Smooth muscle cell (in vitro differentiated cells): ENCODE measurements around the gene NR2C2. TPM values are rescaled to one million over a fixed set of nuclear protein-coding genes. Genes with fewer than 3 reads are reported as not detected.

Source experiments
- DNase-seq: peaks from one replicate; lab custom pipeline; 2025; ENCODE audit not compliant: unreplicated experiment; lab: John Stamatoyannopoulos, UW
- H2AFZ ChIP-seq: fragments of 200-600 bp; sonication (generic); 2 replicates; pipeline ENCODE4 v1.6.0; 2016; ENCODE audit warnings: antibody characterized with exemption, low read depth, mild to moderate bottlenecking
- H3F3A ChIP-seq: fragments of 200-600 bp; sonication (generic); 2 replicates; pipeline ENCODE4 v1.6.0; 2017; ENCODE audit warnings: antibody characterized with exemption, low read depth
- H3K27ac ChIP-seq: fragments of 200-600 bp; sonication (generic); 2 replicates; pipeline ENCODE4 v1.5.1; 2016; ENCODE audit warnings: low read depth, mild to moderate bottlenecking
- H3K27me3 ChIP-seq: fragments of 200-600 bp; sonication (generic); 2 replicates; pipeline ENCODE4 v1.6.1; 2016; ENCODE audit warnings: low read depth, mild to moderate bottlenecking
- H3K36me3 ChIP-seq: fragments of 200-600 bp; sonication (generic); 2 replicates; pipeline ENCODE4 v1.5.1; 2016; ENCODE audit warnings: low read depth
- H3K4me1 ChIP-seq: fragments of 200-600 bp; sonication (generic); 2 replicates; pipeline ENCODE4 v1.5.1; 2016; ENCODE audit warnings: low read depth
- H3K4me2 ChIP-seq: fragments of 200-600 bp; sonication (generic); 2 replicates; pipeline ENCODE4 v1.6.0; 2016; ENCODE audit warnings: mild to moderate bottlenecking
- H3K4me3 ChIP-seq: fragments of 200-600 bp; sonication (generic); 2 replicates; pipeline ENCODE4 v1.5.1; 2016; ENCODE audit warnings: mild to moderate bottlenecking
- H3K79me2 ChIP-seq: fragments of 200-600 bp; sonication (generic); 2 replicates; pipeline ENCODE4 v1.6.0; 2016; ENCODE audit warnings: low read depth, mild to moderate bottlenecking
- H3K9ac ChIP-seq: fragments of 200-600 bp; sonication (generic); 2 replicates; pipeline ENCODE4 v1.6.0; 2016; ENCODE audit warnings: low read depth
- H3K9me3 ChIP-seq: fragments of 200-600 bp; sonication (generic); replicated peaks from 2 replicates; pipeline ENCODE4 v1.5.1; 2016; ENCODE audit warnings: low read depth
- H4K20me1 ChIP-seq: fragments of 200-600 bp; sonication (generic); 2 replicates; pipeline ENCODE4 v1.6.0; 2016; ENCODE audit warnings: low read depth
- CTCF ChIP-seq: fragments of 200-600 bp; sonication (generic); IDR thresholded peaks from 2 replicates; pipeline ENCODE4 v1.5.1; 2017; ENCODE audit warnings: borderline replicate concordance, mild to moderate bottlenecking, antibody characterized with exemption; ENCODE audit not compliant: insufficient read depth, poor library complexity, severe bottlenecking
- WGBS: methylation state at CpG from one replicate; pipeline ENCODE4 v1.1.7; 2016; ENCODE audit warnings: low lambda C conversion rate; 5-methylcytosine and 5-hydroxymethylcytosine counted together
- polyA plus RNA-seq: library from polyadenylated mRNA; unstranded; fragments of >200 nt; fragmentation: Nextera tagmentation; extraction: Ambion mirVana; gene quantifications from 2 replicates; pipeline ENCODE4 v1.2.1, GENCODE V29; 2016
- total RNA-seq: library from RNA; depleted of rRNA; stranded (reverse); fragments of >200 nt; gene quantifications from 2 replicates; pipeline ENCODE4 v1.2.3, GENCODE V29; 2014

The NR2C2 gene
- total and polyA plus RNA-seq, 2 experiments from 2014 or later: 11.6 to 28.5 TPM

- peaks cover 7% of the 10 kb centered on the region for H3K4me1 ChIP-seq
- H4K20me1 ChIP-seq: peaks cover 49% of the 10 kb centered on the region
- TF ChIP-seq CTCF: no peak
- H2AFZ ChIP-seq: no peak overlapping the region
- H3K4me2 ChIP-seq: no peak overlapping the region
- H3K27me3 ChIP-seq: no peaks in the 10 kb centered on the region
- H3K79me2 ChIP-seq: peaks cover 37% of the 10 kb centered on the region
- H3K9me3 ChIP-seq: no peaks in the 10 kb centered on the region
- peaks cover 5% of the 10 kb centered on the region for H3K36me3 ChIP-seq
- no peaks in the 10 kb centered on the region for H3F3A ChIP-seq
- 88% methylated on average over 14 of the region's 14 CpGs for WGBS
- H3K9ac ChIP-seq: no peak overlapping the region
- H3K27ac ChIP-seq: no peak overlapping the region
- no peak overlapping the region for H3K4me3 ChIP-seq
- no peak for DNase-seq
Observed at GRCh38 chr3:15052335-15053242, 105.2 kb downstream of the NR2C2 start.

DNA sequence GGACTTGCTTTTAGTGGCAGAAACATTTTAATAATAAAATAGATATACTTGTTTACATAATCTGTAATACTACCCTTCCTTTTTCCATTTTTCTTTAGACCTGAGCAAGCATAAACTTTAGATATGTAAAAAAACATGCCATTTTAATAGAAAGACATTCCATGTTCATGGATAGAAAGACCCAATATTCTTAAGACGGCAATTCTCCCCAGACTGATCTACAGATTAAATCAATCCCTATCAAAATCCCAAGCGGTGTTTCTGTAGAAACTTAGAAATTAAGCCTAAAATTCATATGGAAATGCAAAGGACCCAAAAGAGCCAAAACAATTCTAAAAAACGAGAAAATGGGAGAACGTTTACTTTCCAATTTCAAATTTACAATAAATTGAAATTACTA is 106.2 kb downstream of the NR2C2 start:
- Histone ChIP-seq H3K36me3 (peaks cover 5% of the 10 kb centered on the region), H3K4me2 (no peak overlapping the region), H3K79me2 (peaks cover 35% of the 10 kb centered on the region), H3F3A (no peaks in the 10 kb centered on the region), H3K9ac (no peak overlapping the region), H3K9me3 (no peaks in the 10 kb centered on the region), H2AFZ (no peak overlapping the region), H3K27me3 (no peaks in the 10 kb centered on the region), H3K4me1 (peaks cover 7% of the 10 kb centered on the region), H3K4me3 (no peak overlapping the region), H3K27ac (no peak overlapping the region), H4K20me1 (peaks cover 46% of the 10 kb centered on the region)
- TF ChIP-seq CTCF: no peak
- DNase-seq: no peak
- 98% methylated on average over 4 of the region's 4 CpGs for WGBS

DNA sequence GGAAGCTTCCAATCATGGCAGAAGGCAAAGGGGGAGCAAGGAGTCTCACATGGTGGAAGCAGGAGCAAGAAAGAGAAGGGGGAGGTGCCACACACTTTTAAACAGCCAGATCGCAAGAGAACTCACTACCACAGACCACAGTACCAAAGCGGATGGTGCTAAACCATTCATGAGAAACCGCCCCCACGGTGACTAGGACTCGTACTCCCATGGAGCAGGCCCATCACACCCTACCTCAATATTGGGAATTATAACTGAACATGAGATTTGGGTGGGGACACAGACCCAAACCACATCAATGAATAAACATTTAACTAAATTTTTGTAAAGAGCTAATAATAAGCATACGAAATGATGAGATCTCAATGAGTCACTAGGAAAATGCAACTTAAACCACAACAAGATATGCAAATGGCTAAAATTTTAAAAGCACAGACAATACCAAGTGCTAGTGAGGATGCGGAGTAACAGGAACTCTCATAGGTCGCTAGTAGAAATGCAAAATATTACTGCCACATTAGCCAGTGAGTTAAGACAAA is 107.7 kb downstream of the NR2C2 start:
- Histone ChIP-seq H3K27me3 (no peaks in the 10 kb centered on the region), H3K4me1 (peaks cover 7% of the 10 kb centered on the region), H3K36me3 (no peaks in the 10 kb centered on the region), H3K9me3 (no peaks in the 10 kb centered on the region), H3K4me2 (no peak overlapping the region), H2AFZ (no peak overlapping the region), H3K79me2 (peaks cover 32% of the 10 kb centered on the region), H3F3A (no peaks in the 10 kb centered on the region), H3K4me3 (no peak overlapping the region), H4K20me1 (peaks cover 46% of the 10 kb centered on the region), H3K9ac (no peak overlapping the region), H3K27ac (no peak overlapping the region)
- 75% methylated on average over 8 of the region's 8 CpGs for WGBS
- DNase-seq: no peak
- no peak for TF ChIP-seq CTCF
